ENCODE data around the gene UTP11. TPM values are rescaled to one million over a fixed set of nuclear protein-coding genes. Genes with fewer than 3 reads are reported as not detected.

Gene UTP11
- polyA plus RNA-seq, 4 donors, result 17.0 to 31.7 (median 26.5) TPM

- Histone ChIP-seq H3K4me3 (ENCODE audit: low read depth in 1 of 3, low read length in 3 of 3) (no peak overlapping the region), H3K9me3 (ENCODE audit: control insufficient read depth in 2 of 2, insufficient read depth in 1 of 2, low read depth in 1 of 2, low read length in 1 of 2) (no peaks in the 10 kb centered on the region), H3K27me3 (ENCODE audit: control insufficient read depth in 3 of 3, insufficient read depth in 3 of 3, low read length in 3 of 3) (peaks cover 0 to 2% (median 0%) of the 10 kb centered on the region in 3 donors), H3K4me1 (ENCODE audit: control insufficient read depth in 3 of 3, insufficient read depth in 2 of 3, low read depth in 1 of 3, low read length in 2 of 3) (no peaks in the 10 kb centered on the region), H3K27ac (ENCODE audit: low read depth in 1 of 3, low read length in 2 of 3) (no peak overlapping the region), H3K36me3 (ENCODE audit: control insufficient read depth in 3 of 3, insufficient read depth in 2 of 3, low read depth in 1 of 3, low read length in 3 of 3) (no peaks in the 10 kb centered on the region)
- no peak for FAIRE-seq
- 61 to 79% (median 67%) methylated on average over 6 of the region's 6 CpGs for WGBS, 3 donors
- no peak for DNase-seq
Measured at GRCh38 chr1:38062361-38063288, 50.1 kb downstream of the UTP11 start.

DNA sequence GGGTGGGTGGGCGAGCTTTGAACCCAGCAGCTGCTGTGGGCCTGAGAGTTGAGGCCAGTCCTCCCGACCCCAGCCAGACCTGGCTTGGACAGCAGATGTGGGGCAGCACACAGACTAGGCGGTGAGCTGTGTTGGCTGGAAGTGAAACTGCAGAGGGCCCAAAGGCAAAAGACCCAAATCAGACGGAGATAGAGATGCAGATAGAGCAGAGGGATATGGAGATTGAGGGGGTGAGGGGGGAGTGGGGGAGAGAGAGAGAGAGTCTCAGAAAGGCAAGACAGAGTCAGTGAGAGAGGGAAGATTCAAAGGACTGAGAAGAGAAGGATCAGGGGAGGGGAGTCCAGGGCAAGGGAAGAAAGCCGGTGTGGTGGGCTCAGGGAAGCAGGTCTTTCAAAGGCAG is 51.1 kb downstream of the UTP11 start:
- Histone ChIP-seq H3K27me3 (ENCODE audit: control insufficient read depth in 3 of 3, insufficient read depth in 3 of 3, low read length in 3 of 3) (peaks cover 0 to 10% (median 0%) of the 10 kb centered on the region in 3 donors), H3K27ac (ENCODE audit: low read depth in 1 of 3, low read length in 2 of 3) (no peak overlapping the region), H3K4me3 (ENCODE audit: low read depth in 1 of 3, low read length in 3 of 3) (no peak overlapping the region), H3K9me3 (ENCODE audit: control insufficient read depth in 2 of 2, insufficient read depth in 1 of 2, low read depth in 1 of 2, low read length in 1 of 2) (no peaks in the 10 kb centered on the region), H3K36me3 (ENCODE audit: control insufficient read depth in 3 of 3, insufficient read depth in 2 of 3, low read depth in 1 of 3, low read length in 3 of 3) (no peaks in the 10 kb centered on the region), H3K4me1 (ENCODE audit: control insufficient read depth in 3 of 3, insufficient read depth in 2 of 3, low read depth in 1 of 3, low read length in 2 of 3) (no peaks in the 10 kb centered on the region)
- 79 to 86% (median 79%) methylated on average over 5 of the region's 5 CpGs for WGBS, 3 donors
- no peak for FAIRE-seq
- no peak for DNase-seq

DNA sequence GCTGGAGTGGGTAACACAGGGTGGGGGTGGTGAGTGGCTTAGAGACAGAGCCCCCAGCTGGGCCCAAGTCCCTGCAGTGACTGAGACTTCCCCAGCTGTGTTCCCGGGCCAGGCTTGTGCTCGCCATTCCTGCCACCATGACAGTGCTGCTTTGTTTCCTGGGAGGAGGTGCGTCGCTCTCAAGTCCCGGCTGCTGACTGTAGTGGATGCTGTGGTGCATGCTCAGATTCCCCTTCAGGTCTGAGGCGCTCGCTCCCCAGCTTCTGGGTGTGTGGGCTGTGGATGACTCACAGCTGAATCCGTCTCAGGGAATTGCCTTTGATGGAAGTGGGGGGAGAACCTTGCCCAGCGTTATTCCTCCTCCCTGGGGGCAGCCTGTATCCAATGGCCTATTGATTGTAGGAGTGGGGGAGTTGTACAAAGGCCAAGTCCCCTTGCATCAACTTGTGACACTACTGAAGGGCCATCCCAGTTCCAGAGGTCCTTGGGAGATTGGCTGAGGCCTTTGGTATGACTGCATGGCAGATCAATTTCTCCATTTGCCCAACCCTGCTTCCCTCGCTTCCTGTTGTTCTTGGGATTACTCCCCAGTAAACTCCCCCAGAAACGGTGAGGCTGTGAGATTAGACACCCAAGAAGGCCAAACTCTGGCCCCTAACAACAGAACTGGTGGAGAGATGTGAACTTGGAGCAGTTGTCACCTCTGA is 51.8 kb downstream of the UTP11 start:
- peaks cover 0 to 10% (median 0%) of the 10 kb centered on the region in 3 donors for H3K27me3 ChIP-seq (ENCODE audit: control insufficient read depth in 3 of 3, insufficient read depth in 3 of 3, low read length in 3 of 3)
- no peak overlapping the region for H3K27ac ChIP-seq (ENCODE audit: low read depth in 1 of 3, low read length in 2 of 3)
- no peaks in the 10 kb centered on the region for H3K4me1 ChIP-seq (ENCODE audit: control insufficient read depth in 3 of 3, insufficient read depth in 2 of 3, low read depth in 1 of 3, low read length in 2 of 3)
- no peaks in the 10 kb centered on the region for H3K9me3 ChIP-seq (ENCODE audit: control insufficient read depth in 2 of 2, insufficient read depth in 1 of 2, low read depth in 1 of 2, low read length in 1 of 2)
- H3K4me3 ChIP-seq (ENCODE audit: low read depth in 1 of 3, low read length in 3 of 3), result no peak overlapping the region
- 48 to 56% (median 53%) methylated on average over 11 of the region's 11 CpGs for WGBS, 3 donors
- no peak for FAIRE-seq
- no peak for DNase-seq
- H3K36me3 ChIP-seq (ENCODE audit: control insufficient read depth in 3 of 3, insufficient read depth in 2 of 3, low read depth in 1 of 3, low read length in 3 of 3), result no peaks in the 10 kb centered on the region

DNA sequence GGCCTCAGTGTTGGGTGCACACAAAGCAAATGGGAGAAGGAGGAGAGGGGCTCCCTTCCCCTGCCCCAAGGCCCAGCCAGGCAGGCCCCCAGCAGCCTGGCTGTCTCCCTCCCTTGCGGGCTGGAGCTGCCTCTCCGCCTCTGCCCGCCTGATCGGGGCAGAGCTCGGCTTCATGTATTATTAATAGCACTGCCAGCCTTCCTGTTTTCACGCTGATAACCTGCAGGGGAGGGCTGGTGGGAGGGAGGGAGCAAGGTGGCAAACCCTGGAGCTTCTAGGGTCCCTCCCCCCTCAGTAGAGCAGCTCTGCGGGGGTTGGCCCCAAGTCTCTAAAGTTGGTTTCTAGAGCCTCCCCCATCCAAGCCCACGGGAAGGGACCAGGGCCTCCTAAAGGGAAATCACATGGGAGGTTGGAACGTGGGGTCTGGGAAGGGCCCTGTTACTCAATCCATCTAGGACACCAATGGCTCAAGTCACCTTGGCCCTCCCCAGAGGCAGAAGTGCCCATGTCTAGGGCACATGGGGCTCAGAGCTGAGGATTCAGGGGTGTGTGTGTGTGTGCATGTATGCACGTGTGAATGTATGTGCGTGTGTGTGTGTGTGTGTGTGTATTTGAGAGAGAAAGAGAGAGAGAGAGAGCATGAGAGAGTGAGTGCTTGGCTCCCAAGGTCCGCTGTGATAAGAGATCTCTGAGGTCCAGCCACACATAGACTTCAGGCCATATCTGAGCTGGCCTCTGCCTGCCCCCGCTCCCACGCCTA is 55.9 kb downstream of the UTP11 start:
- no peak overlapping the region for H3K4me3 ChIP-seq (ENCODE audit: low read depth in 1 of 3, low read length in 3 of 3)
- no peaks in the 10 kb centered on the region for H3K36me3 ChIP-seq (ENCODE audit: control insufficient read depth in 3 of 3, insufficient read depth in 2 of 3, low read depth in 1 of 3, low read length in 3 of 3)
- no peak for FAIRE-seq
- no peaks in the 10 kb centered on the region for H3K4me1 ChIP-seq (ENCODE audit: control insufficient read depth in 3 of 3, insufficient read depth in 2 of 3, low read depth in 1 of 3, low read length in 2 of 3)
- H3K27ac ChIP-seq (ENCODE audit: low read depth in 1 of 3, low read length in 2 of 3), result no peak overlapping the region
- H3K27me3 ChIP-seq (ENCODE audit: control insufficient read depth in 3 of 3, insufficient read depth in 3 of 3, low read length in 3 of 3), result peaks cover 0 to 11% (median 0%) of the 10 kb centered on the region in 3 donors
- DNase-seq, result no peak
- WGBS, 3 donors, result 35 to 49% (median 42%) methylated on average over 14 of the region's 14 CpGs
- H3K9me3 ChIP-seq (ENCODE audit: control insufficient read depth in 2 of 2, insufficient read depth in 1 of 2, low read depth in 1 of 2, low read length in 1 of 2), result no peaks in the 10 kb centered on the region

DNA sequence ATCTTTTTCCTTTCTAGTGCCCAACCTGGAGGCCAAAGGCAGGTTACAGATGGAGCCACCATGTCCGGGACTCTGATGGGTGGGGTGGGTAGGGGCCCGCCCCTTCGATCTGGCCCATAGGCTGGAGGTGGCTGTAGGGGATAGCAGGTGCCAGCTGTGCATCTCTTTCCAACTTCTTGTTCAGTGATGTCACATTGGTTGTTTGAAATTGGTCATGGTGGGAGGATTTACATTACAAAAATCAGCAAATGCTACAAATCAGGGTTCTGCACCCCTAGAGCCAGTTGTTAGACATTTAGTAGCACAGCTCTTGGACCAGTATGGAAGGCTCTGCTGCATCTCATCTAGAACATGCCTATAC is 56.4 kb downstream of the UTP11 start:
- WGBS, 3 donors, result 55 to 84% (median 76%) methylated on average over 3 of the region's 3 CpGs
- H3K4me3 ChIP-seq (ENCODE audit: low read depth in 1 of 3, low read length in 3 of 3), result no peak overlapping the region
- DNase-seq, result no peak
- no peaks in the 10 kb centered on the region for H3K36me3 ChIP-seq (ENCODE audit: control insufficient read depth in 3 of 3, insufficient read depth in 2 of 3, low read depth in 1 of 3, low read length in 3 of 3)
- H3K27me3 ChIP-seq (ENCODE audit: control insufficient read depth in 3 of 3, insufficient read depth in 3 of 3, low read length in 3 of 3), result peaks cover 0 to 12% (median 0%) of the 10 kb centered on the region in 3 donors
- no peaks in the 10 kb centered on the region for H3K4me1 ChIP-seq (ENCODE audit: control insufficient read depth in 3 of 3, insufficient read depth in 2 of 3, low read depth in 1 of 3, low read length in 2 of 3)
- FAIRE-seq, result no peak
- H3K9me3 ChIP-seq (ENCODE audit: control insufficient read depth in 2 of 2, insufficient read depth in 1 of 2, low read depth in 1 of 2, low read length in 1 of 2), result no peaks in the 10 kb centered on the region
- H3K27ac ChIP-seq (ENCODE audit: low read depth in 1 of 3, low read length in 2 of 3), result no peak overlapping the region

DNA sequence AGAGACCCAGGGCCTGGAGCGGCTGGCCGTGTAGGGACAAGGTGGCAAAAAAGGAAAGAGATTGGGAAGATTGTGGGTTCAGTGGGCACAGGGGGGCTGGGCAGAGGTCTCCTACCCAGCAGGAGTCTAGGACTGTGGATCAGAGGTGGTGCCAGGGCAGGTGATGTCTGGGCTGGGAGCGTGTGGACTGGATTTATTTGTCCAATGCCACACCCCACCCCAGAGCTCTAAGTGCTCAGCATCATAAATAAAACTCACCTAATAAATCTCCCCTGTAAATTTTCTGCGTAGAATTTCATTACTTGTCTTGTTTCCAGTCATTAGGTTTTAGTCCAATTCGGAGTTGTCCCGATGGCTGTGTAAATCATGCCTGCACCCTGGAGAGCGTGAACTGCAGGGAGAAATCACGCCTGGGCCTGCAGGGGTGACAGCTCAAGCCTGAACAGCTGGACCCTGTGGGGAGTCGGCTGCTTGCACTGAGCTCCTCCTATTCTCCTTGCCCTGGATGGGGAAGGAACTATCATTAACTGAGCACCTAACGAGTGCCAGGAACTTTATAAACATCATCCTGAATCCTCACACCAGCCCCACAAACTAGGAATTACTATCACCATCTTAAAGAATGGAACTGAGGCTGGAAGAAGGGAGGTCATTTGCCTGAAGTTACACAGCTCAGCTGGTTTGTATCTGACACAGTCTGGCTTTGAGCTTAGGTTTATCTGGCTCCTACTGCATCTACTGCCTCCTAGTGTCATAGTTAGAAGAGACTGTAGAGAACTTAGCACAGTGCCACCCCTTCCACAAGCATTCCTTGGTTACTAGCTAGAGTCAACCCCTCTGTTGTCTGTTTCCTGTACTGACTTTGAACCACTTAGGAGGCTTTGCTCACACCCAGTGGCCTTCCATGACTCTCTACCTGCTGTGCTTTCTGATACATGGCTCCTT is 59.0 kb downstream of the UTP11 start:
- Histone ChIP-seq H3K9me3 (ENCODE audit: control insufficient read depth in 2 of 2, insufficient read depth in 1 of 2, low read depth in 1 of 2, low read length in 1 of 2) (no peaks in the 10 kb centered on the region), H3K27ac (ENCODE audit: low read depth in 1 of 3, low read length in 2 of 3) (no peak overlapping the region), H3K27me3 (ENCODE audit: control insufficient read depth in 3 of 3, insufficient read depth in 3 of 3, low read length in 3 of 3) (peaks cover 0 to 15% (median 0%) of the 10 kb centered on the region in 3 donors), H3K4me1 (ENCODE audit: control insufficient read depth in 3 of 3, insufficient read depth in 2 of 3, low read depth in 1 of 3, low read length in 2 of 3) (no peaks in the 10 kb centered on the region), H3K4me3 (ENCODE audit: low read depth in 1 of 3, low read length in 3 of 3) (no peak overlapping the region), H3K36me3 (ENCODE audit: control insufficient read depth in 3 of 3, insufficient read depth in 2 of 3, low read depth in 1 of 3, low read length in 3 of 3) (no peaks in the 10 kb centered on the region)
- peak in 1 of 2 donors; percentile 11 for DNase-seq
- WGBS, 3 donors, result 45 to 54% (median 52%) methylated on average over 10 of the region's 10 CpGs
- FAIRE-seq, result no peak

DNA sequence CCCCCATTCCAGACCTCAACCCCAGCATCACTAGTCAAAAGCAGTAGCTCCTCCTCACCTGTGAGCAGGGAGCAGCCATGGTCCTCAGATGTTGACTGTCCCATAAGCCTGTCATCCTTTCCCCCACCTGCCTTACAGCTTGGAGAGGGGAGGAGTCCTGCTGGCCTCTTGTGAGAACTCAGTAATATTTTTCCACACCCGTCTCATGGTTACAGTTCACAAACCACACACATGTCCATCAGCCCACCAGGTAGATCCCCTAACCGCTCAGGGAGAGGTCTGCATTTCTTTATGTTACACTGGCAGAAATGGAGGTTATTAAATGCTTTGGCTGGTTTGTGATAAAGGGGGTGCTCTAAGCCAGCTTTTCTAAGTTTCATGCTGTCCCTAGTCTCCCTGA is 60.3 kb downstream of the UTP11 start:
- Histone ChIP-seq H3K36me3 (ENCODE audit: control insufficient read depth in 3 of 3, insufficient read depth in 2 of 3, low read depth in 1 of 3, low read length in 3 of 3) (no peaks in the 10 kb centered on the region), H3K4me1 (ENCODE audit: control insufficient read depth in 3 of 3, insufficient read depth in 2 of 3, low read depth in 1 of 3, low read length in 2 of 3) (no peaks in the 10 kb centered on the region), H3K4me3 (ENCODE audit: low read depth in 1 of 3, low read length in 3 of 3) (no peak overlapping the region), H3K27me3 (ENCODE audit: control insufficient read depth in 3 of 3, insufficient read depth in 3 of 3, low read length in 3 of 3) (peaks cover 0 to 14% (median 0%) of the 10 kb centered on the region in 3 donors), H3K27ac (ENCODE audit: low read depth in 1 of 3, low read length in 2 of 3) (no peak overlapping the region), H3K9me3 (ENCODE audit: control insufficient read depth in 2 of 2, insufficient read depth in 1 of 2, low read depth in 1 of 2, low read length in 1 of 2) (no peaks in the 10 kb centered on the region)
- 63 to 66% (median 64%) methylated on average over 2 of the region's 2 CpGs for WGBS, 3 donors
- FAIRE-seq (no peak), DNase-seq (no peak)
